Endothelial cell (in vitro differentiated cells): ENCODE measurements around the gene MACF1. TPM values are rescaled to one million over a fixed set of nuclear protein-coding genes. Genes with fewer than 3 reads are reported as not detected.

ENCODE experiments used
- DNase-seq: peaks from one replicate; pipeline ENCODE4 v3.0.0; 2021; ENCODE audit warnings: low spot score
- H3K27ac Mint-ChIP-seq: one replicate; pipeline ENCODE4 v1.8.0; 2021; ENCODE audit warnings: mixed read lengths, inconsistent platforms; ENCODE audit not compliant: unreplicated experiment
- H3K27me3 Mint-ChIP-seq: one replicate; pipeline ENCODE4 v1.8.0; 2021; ENCODE audit warnings: mild to moderate bottlenecking, moderate library complexity, mixed read lengths, inconsistent platforms; ENCODE audit not compliant: unreplicated experiment
- H3K36me3 Mint-ChIP-seq: one replicate; pipeline ENCODE4 v1.8.0; 2021; ENCODE audit warnings: mild to moderate bottlenecking, low read depth, mixed read lengths, inconsistent platforms; ENCODE audit not compliant: unreplicated experiment
- H3K4me1 Mint-ChIP-seq: one replicate; pipeline ENCODE4 v1.8.0; 2021; ENCODE audit warnings: mild to moderate bottlenecking, mixed read lengths, inconsistent platforms; ENCODE audit not compliant: unreplicated experiment
- H3K4me3 Mint-ChIP-seq: one replicate; pipeline ENCODE4 v1.8.0; 2021; ENCODE audit warnings: mild to moderate bottlenecking, mixed read lengths, inconsistent platforms; ENCODE audit not compliant: unreplicated experiment
- H3K9me3 Mint-ChIP-seq: one replicate; pipeline ENCODE4 v1.8.0; 2021; ENCODE audit warnings: mixed read lengths, inconsistent platforms; ENCODE audit not compliant: unreplicated experiment
- total RNA-seq: library from RNA; stranded (reverse); fragmentation: NEBNext Ultra II Directional; extraction: Animal tissue kit (Norgen Biotek cat#: 25700); gene quantifications from one replicate; pipeline ENCODE4 v1.2.1, GENCODE V29; 2021; ENCODE audit not compliant: unreplicated experiment
- TF ChIP-seq, protein P1 (sequence below): fragments of 200-600 bp; sonication (generic); IDR thresholded peaks from one replicate; pipeline ENCODE4 v1.5.0; 2021; ENCODE audit warnings: antibody characterized with exemption; ENCODE audit not compliant: unreplicated experiment

The MACF1 gene
- total RNA-seq, 1 donor from 2014 or later = 511 TPM

DNA sequence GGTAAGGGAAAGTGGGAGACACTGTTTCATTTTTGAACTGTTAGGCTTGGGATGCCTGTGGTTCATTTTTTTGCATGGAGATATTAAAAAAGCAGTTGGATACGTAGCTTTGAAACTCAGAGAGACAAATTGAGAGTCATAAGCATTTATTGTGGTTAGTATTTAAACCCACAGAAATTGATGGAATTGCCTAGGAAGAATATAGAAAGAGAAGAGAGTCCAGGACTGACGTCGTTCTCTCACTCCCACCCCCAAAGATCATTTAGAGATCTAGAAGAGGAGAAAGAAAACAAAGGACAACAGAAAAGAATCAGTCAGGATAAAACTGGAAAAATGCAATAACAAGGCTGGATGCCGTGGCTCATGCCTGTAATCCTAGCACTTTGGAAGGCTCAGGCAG is 213.7 kb downstream of the MACF1 start:
- H3K27me3 Mint-ChIP-seq = peaks cover 13% of the 10 kb centered on the region
- no peak for DNase-seq
- TF ChIP-seq, protein P1, sequence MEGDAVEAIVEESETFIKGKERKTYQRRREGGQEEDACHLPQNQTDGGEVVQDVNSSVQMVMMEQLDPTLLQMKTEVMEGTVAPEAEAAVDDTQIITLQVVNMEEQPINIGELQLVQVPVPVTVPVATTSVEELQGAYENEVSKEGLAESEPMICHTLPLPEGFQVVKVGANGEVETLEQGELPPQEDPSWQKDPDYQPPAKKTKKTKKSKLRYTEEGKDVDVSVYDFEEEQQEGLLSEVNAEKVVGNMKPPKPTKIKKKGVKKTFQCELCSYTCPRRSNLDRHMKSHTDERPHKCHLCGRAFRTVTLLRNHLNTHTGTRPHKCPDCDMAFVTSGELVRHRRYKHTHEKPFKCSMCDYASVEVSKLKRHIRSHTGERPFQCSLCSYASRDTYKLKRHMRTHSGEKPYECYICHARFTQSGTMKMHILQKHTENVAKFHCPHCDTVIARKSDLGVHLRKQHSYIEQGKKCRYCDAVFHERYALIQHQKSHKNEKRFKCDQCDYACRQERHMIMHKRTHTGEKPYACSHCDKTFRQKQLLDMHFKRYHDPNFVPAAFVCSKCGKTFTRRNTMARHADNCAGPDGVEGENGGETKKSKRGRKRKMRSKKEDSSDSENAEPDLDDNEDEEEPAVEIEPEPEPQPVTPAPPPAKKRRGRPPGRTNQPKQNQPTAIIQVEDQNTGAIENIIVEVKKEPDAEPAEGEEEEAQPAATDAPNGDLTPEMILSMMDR = no peak
- H3K9me3 Mint-ChIP-seq = no peaks in the 10 kb centered on the region
- H3K27ac Mint-ChIP-seq = peak overlapping the region; percentile 5
- no peak overlapping the region for H3K4me3 Mint-ChIP-seq
- peaks cover 29% of the 10 kb centered on the region for H3K4me1 Mint-ChIP-seq
- H3K36me3 Mint-ChIP-seq = peaks cover 48% of the 10 kb centered on the region

DNA sequence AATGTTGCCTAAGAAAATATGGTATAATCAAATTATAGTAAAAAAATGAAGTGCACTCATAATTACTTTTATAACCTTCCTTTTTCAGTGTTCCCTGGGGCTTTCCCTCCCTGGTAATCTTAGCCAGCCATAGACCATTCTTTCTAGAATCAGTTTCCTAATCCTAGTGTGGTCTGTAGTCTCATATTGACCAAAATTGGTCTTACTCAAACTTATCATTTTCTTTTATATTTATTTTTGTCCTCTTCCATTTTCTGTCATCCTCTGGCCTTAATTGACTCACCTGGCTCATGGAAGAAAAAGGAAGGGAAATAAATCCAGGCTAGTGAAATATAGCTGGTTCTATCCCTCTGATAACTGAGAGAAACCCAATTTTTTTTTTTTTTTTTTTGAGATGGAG is 216.0 kb downstream of the MACF1 start:
- Mint-ChIP-seq H3K4me3 (no peak overlapping the region), H3K36me3 (peaks cover 52% of the 10 kb centered on the region), H3K27ac (no peak overlapping the region), H3K4me1 (peaks cover 17% of the 10 kb centered on the region), H3K9me3 (no peaks in the 10 kb centered on the region), H3K27me3 (peaks cover 7% of the 10 kb centered on the region)
- TF ChIP-seq, protein P1 = no peak
- no peak for DNase-seq

DNA sequence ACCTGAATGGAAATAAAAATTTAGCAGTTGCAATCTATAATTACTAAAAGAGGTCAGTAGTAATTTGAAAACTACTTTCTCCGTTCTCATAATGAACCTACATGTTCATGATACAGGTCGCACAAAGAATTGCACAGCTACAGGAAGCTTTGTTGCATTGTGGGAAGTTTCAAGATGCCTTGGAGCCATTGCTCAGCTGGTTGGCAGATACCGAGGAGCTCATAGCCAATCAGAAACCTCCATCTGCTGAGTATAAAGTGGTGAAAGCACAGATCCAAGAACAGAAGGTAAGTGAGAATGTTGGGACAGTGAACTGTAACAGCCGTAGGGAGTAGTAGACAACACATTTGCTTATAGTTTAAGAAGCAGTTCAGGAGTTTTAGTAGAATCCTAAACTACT is 218.1 kb downstream of the MACF1 start:
- Mint-ChIP-seq H3K4me3 (peak overlapping the region; percentile 4), H3K27me3 (peaks cover 7% of the 10 kb centered on the region), H3K4me1 (peaks cover 5% of the 10 kb centered on the region), H3K9me3 (no peaks in the 10 kb centered on the region), H3K27ac (no peak overlapping the region), H3K36me3 (peaks cover 57% of the 10 kb centered on the region)
- DNase-seq = no peak
- TF ChIP-seq, protein P1 = no peak

DNA sequence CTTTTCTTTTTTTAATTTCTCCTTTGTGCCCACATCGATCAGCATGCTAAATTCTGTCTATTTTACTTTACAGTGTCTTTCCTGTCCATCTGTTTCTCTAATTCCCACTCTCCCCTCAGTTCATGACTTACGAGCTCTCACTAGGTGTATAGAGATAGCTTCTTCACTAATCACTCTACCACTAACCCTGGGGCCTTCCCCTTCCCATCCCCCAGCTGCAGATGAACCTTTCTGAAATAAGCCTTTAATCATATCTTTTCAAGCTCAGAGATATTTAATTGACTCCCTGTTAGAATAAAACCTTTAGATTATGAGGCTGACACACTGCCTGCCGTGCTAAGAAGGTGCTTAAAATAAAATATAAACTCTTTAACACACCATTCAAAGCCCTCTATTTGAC is 220.7 kb downstream of the MACF1 start:
- H3K4me3 Mint-ChIP-seq = no peak overlapping the region
- no peaks in the 10 kb centered on the region for H3K4me1 Mint-ChIP-seq
- H3K27me3 Mint-ChIP-seq = peaks cover 12% of the 10 kb centered on the region
- DNase-seq = no peak
- no peak overlapping the region for H3K27ac Mint-ChIP-seq
- peaks cover 70% of the 10 kb centered on the region for H3K36me3 Mint-ChIP-seq
- H3K9me3 Mint-ChIP-seq = no peaks in the 10 kb centered on the region
- TF ChIP-seq, protein P1 = no peak

DNA sequence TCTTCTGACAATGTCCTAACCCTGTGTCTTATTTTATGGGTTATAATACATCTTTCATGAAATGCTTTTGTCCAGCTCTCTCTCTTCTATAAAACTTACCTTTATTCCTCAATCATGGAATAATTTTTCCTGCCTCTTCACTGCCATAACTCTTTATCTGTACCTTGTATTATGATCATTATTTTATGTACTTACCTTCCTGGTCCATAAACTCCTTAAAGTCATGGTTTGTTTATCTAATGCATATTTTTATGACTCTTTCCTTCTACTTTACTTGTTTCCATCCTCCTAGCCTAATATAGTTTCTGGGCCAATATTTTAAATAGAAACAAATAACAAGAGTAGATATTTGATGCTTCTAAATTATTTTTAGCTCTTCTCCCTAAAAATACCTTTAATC is 221.1 kb downstream of the MACF1 start:
- H3K4me1 Mint-ChIP-seq = no peaks in the 10 kb centered on the region
- peaks cover 73% of the 10 kb centered on the region for H3K36me3 Mint-ChIP-seq
- peaks cover 12% of the 10 kb centered on the region for H3K27me3 Mint-ChIP-seq

More for the DNA sequence above, 221.1 kb downstream of the MACF1 start:
- TF ChIP-seq, protein P1 = no peak
- no peak overlapping the region for H3K27ac Mint-ChIP-seq
- no peaks in the 10 kb centered on the region for H3K9me3 Mint-ChIP-seq
- DNase-seq = no peak
- H3K4me3 Mint-ChIP-seq = no peak overlapping the region
